K562 (cell line): ENCODE measurements around the gene C4orf50.

Experiments used
- CBX5 ChIP-seq: IDR thresholded peaks from 2 replicates; pipeline ENCODE4 v1.6.1; 2014; ENCODE audit warnings: low read depth, borderline replicate concordance
- CHD4 ChIP-seq: fragments of 200-600 bp; sonication (generic); IDR thresholded peaks from 3 replicates; pipeline ENCODE4 v1.6.1; 2012; ENCODE audit warnings: low read depth, mild to moderate bottlenecking, mixed read lengths, low read length, inconsistent platforms; ENCODE audit not compliant: insufficient read depth, insufficient replicate concordance, poor library complexity, severe bottlenecking
- ELF2 ChIP-seq: fragments of 250-450 bp; sonication (Bioruptor Pico); IDR thresholded peaks from 2 replicates; pipeline ENCODE4 v1.5.0; 2021; ENCODE audit warnings: mild to moderate bottlenecking
- ETV6 ChIP-seq, 3 experiments: fragments of 150-350 bp in 1 of 3; sonication (generic) in 1 of 3; formaldehyde crosslinking in 1 of 3; IDR thresholded peaks; 2 replicates each; pipeline versions ENCODE4 v1.6.1 to v1.8.0; 2014 to 2022; ENCODE audit warnings: borderline replicate concordance in 2 of 3, low read depth in 2 of 3, antibody characterized with exemption in 1 of 3, low read length in 1 of 3, mild to moderate bottlenecking in 1 of 3, missing genetic modification reagents in 1 of 3
- FOXA1 ChIP-seq: fragments of 450-650 bp; IDR thresholded peaks from 2 replicates; pipeline ENCODE4 v1.6.1; 2016; ENCODE audit warnings: mild to moderate bottlenecking, borderline replicate concordance
- FOXM1 ChIP-seq, 2 experiments: fragments of 450-650 bp in 1 of 2; sonication (generic) in 1 of 2; formaldehyde crosslinking in 1 of 2; IDR thresholded peaks; 2 replicates each; pipeline versions ENCODE4 v1.6.1 to v1.9.0; 2017 to 2022; ENCODE audit warnings: low read depth in 2 of 2, mild to moderate bottlenecking in 2 of 2, missing genetic modification reagents in 1 of 2, moderate library complexity in 1 of 2
- HNRNPK ChIP-seq: fragments of 200-400 bp; formaldehyde crosslinking; IDR thresholded peaks from one replicate; pipeline ENCODE4 v1.6.1; 2018; ENCODE audit warnings: mild to moderate bottlenecking, low read depth, low read length; ENCODE audit not compliant: poor library complexity, severe bottlenecking
- KAT2B ChIP-seq: IDR thresholded peaks from one replicate; pipeline ENCODE4 v1.6.1; 2012; ENCODE audit warnings: low read depth, mild to moderate bottlenecking, control low read depth, inconsistent platforms, low read length, moderate library complexity
- NELFE ChIP-seq: IDR thresholded peaks from 2 replicates; pipeline ENCODE4 v1.6.1; 2011; ENCODE audit warnings: mild to moderate bottlenecking; ENCODE audit not compliant: insufficient read depth, insufficient read length
- REST ChIP-seq, 2 experiments: fragments of 450-650 bp; formaldehyde crosslinking in 1 of 2; IDR thresholded peaks; 2 replicates each; pipeline versions ENCODE4 v1.4.0 to v1.6.1; 2014 to 2020; ENCODE audit warnings: mild to moderate bottlenecking in 2 of 2, borderline replicate concordance in 1 of 2, low read depth in 1 of 2
- TRIM24 ChIP-seq, 2 experiments: fragments of 450-650 bp; IDR thresholded peaks; 2 replicates each; pipeline ENCODE4 v1.6.1; 2016
- TF ChIP-seq, protein P1 (sequence below): sonication (generic); formaldehyde crosslinking; IDR thresholded peaks from 2 replicates; pipeline ENCODE4 v1.8.0; 2022; ENCODE audit warnings: missing genetic modification reagents, mild to moderate bottlenecking, moderate library complexity, borderline replicate concordance
- TF ChIP-seq, protein P2 (sequence below): fragments of 150-350 bp; conservative IDR thresholded peaks from 2 replicates; pipeline ENCODE4 v1.6.1; 2014; ENCODE audit warnings: low read length

DNA sequence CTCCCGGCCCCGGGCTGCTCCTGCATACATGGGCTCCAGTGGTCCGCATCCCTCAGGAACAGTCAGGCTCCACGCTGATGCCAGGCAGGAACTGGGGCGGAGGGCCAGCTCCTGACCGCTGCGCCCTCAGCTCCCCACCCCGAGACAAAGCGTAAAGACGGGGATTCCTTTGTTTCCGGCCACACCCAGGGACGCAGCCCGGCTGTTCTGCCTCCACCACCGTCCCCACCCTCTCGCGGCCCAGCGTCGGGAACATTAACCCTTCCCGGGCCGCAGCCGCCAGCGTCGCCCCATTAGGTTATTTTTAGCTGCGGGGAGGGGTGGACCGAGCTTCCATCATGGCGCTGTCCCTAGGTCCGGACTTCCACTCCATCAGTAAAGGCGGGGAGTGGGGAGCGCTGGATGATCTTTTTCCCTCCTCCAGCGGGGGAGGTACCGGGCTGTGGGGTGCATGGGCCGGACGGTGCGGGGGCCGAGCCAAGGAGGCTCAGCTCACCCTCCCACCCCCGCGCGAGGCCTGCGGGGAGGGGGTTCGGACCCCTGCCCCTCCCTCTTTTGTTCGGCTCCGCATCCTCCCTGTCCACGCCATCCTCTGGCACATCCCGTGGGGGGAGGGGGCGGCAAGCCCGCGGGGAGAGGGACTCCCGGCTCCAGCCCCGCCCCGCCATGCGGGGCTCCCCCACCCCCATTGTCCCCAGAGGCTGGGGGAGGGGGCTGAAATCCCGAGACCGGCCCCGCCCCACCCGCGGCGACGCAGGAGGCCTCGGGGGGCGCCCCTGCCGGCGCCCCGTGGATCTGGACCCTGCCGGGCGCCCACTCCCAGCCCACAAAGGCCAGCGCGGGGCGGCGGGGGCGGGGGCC, 130.6 kb downstream of the C4orf50 start:
- no peak for TF ChIP-seq HNRNPK
- no peak for TF ChIP-seq CBX5
- TF ChIP-seq REST (IDR thresholded peaks at IDR 0.05; ENCODE audit: borderline replicate concordance) = no peak
- no peak for TF ChIP-seq REST (CRISPR knock-in tag; IDR thresholded peaks at IDR 0.05; ENCODE audit: low read depth)
- no peak for TF ChIP-seq NELFE
- no peak for TF ChIP-seq ETV6 (IDR thresholded peaks at IDR 0.05; ENCODE audit: borderline replicate concordance in 1 of 2, low read depth in 2 of 2, low read length in 1 of 2)
- no peak for TF ChIP-seq ETV6 (CRISPR knock-in tag; IDR thresholded peaks at IDR 0.05; ENCODE audit: borderline replicate concordance)
- TF ChIP-seq, protein P1, sequence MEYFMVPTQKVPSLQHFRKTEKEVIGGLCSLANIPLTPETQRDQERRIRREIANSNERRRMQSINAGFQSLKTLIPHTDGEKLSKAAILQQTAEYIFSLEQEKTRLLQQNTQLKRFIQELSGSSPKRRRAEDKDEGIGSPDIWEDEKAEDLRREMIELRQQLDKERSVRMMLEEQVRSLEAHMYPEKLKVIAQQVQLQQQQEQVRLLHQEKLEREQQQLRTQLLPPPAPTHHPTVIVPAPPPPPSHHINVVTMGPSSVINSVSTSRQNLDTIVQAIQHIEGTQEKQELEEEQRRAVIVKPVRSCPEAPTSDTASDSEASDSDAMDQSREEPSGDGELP (CRISPR knock-in tag) = no peak
- no peak for TF ChIP-seq KAT2B
- TF ChIP-seq TRIM24 (IDR thresholded peaks at IDR 0.05) = no peak
- TF ChIP-seq FOXM1 (IDR thresholded peaks at IDR 0.05; ENCODE audit: low read depth) = no peak
- TF ChIP-seq FOXM1 (CRISPR knock-in tag; IDR thresholded peaks at IDR 0.05; ENCODE audit: low read depth) = no peak
- TF ChIP-seq, protein P2, sequence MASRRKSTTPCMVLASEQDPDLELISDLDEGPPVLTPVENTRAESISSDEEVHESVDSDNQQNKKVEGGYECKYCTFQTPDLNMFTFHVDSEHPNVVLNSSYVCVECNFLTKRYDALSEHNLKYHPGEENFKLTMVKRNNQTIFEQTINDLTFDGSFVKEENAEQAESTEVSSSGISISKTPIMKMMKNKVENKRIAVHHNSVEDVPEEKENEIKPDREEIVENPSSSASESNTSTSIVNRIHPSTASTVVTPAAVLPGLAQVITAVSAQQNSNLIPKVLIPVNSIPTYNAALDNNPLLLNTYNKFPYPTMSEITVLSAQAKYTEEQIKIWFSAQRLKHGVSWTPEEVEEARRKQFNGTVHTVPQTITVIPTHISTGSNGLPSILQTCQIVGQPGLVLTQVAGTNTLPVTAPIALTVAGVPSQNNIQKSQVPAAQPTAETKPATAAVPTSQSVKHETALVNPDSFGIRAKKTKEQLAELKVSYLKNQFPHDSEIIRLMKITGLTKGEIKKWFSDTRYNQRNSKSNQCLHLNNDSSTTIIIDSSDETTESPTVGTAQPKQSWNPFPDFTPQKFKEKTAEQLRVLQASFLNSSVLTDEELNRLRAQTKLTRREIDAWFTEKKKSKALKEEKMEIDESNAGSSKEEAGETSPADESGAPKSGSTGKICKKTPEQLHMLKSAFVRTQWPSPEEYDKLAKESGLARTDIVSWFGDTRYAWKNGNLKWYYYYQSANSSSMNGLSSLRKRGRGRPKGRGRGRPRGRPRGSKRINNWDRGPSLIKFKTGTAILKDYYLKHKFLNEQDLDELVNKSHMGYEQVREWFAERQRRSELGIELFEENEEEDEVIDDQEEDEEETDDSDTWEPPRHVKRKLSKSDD = no peak
- TF ChIP-seq ELF2 (CRISPR knock-in tag) = no peak
- TF ChIP-seq CHD4 = no peak
- TF ChIP-seq FOXA1 = no peak
